COLO829 (cell line): ENCODE measurements around the gene SH3PXD2A.
"Not testable (repeated sequence)": the region's sequence is repeated elsewhere in the genome, so short reads cannot be mapped to it uniquely, and the experiment has no call there.

Experiments
- DNase-seq: peaks from one replicate; pipeline ENCODE4 v3.0.0; 2012; ENCODE audit warnings: low spot score

Gene SH3PXD2A

DNA sequence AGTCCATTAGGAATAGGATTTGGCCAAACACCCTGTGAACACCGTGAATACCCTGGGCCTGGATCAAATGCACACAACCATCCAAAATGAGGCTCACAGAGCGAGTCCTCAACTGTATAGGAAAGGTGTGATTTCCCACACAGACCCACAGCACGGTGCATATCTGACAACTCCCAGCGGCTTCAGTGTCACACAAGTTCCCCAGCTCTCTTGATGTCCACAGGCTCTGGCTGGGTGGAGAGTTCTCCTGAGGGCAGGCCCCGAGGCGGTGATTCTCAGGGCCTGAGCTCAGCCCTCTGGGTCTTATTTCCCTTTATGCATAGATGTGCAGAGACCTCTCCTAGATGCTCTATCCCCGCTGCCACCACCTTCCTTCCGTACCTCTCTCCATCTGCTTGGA is 64.1 kb downstream of the SH3PXD2A start:
- DNase-seq = no peak

DNA sequence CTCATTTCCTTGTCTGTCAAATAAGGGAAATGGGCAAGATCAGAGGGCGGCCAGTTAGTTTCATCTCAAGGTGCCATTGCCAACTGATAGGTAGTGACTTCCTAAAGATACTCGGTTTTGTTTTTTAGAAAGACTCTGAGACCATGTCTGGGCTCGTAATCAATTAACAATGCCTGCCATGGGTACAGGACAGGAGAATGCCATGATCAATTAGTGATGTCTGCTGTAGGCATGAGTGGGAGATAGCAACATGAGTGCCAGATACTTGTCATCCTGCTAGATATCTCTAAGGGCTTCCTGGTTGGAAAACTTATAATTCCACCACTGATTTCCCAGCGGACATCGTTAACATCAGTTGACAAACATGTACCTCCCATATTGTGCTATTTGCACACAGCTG is 64.8 kb downstream of the SH3PXD2A start:
- DNase-seq = no peak

DNA sequence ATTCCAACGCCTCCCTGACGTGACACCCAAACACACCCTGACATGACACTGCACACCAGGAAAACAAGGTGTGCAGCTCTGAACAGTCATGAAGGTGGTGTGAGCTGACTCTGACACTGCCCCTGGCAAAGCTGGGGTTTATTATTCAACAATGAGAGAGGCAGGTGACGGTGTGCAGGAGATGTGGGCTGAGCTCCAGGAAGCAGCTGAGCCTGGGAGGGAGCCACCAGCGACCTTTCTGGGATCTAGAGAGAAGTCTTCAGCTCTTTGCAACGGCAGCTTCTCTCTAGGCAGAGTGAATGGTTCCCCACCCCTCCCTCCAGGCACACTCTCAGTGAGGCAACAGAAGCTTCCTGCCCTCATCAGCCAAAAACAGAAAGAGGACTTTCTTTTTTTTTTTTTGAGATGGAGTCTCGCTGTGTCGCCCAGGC is 65.6 kb downstream of the SH3PXD2A start:
- DNase-seq = no peak

DNA sequence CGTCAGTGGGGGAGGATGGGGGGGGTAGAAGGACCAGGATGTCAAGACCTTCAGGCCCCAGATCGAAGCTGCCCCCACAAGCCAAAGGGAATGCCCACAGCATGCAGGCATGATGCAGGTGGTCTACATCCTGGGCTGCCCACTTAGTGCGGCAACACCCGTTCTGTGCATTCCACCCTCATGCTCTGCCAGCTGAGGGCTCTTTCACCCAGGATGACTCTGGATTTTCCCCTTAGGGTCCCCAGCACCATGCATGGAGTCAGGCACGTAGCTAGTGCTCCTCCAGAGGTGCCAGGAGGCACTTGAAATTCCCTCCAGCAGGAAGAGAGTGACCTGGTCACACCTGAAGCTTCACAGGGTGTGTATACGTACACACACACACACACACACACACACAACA is 66.2 kb downstream of the SH3PXD2A start:
- DNase-seq = no peak

DNA sequence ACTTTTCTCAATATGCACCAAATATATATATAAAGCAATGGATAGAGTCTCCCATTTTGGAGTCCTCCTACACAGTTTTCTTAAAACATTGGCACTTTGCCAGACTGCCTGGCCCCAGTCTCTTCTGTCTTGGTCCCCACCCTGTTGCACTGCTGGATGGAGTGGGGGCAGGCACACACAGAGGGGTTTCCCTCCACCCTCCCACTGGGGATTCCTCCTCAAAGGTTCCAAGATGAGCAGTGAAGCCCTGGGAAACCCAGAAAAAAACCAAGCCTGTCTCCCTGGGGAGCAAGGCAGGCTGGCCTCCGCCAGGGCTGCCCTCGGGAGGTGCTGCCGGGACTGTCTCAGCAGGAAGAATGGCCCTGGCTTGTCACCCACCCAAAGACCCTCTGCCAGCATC is 68.0 kb downstream of the SH3PXD2A start:
- DNase-seq = no peak

DNA sequence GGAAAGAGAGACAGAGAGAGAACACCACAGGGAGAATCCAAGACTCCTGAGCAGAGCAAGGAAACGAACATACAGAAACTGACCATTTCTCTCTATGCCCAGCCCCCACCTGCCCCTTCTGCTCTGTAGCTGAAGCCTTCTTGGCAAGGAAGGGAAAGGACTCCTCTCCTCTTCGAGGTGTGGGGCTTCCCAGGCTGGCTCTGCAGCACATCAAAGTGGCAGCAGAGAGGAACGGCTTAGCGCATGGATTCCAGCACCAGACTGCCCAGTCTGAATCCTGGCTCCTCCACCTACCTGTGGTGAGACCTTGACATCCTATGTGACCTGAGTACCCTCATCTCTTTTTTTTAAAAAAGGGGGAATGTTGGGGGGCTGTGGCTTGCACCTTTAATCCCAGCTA is 69.4 kb downstream of the SH3PXD2A start:
- no peak for DNase-seq

DNA sequence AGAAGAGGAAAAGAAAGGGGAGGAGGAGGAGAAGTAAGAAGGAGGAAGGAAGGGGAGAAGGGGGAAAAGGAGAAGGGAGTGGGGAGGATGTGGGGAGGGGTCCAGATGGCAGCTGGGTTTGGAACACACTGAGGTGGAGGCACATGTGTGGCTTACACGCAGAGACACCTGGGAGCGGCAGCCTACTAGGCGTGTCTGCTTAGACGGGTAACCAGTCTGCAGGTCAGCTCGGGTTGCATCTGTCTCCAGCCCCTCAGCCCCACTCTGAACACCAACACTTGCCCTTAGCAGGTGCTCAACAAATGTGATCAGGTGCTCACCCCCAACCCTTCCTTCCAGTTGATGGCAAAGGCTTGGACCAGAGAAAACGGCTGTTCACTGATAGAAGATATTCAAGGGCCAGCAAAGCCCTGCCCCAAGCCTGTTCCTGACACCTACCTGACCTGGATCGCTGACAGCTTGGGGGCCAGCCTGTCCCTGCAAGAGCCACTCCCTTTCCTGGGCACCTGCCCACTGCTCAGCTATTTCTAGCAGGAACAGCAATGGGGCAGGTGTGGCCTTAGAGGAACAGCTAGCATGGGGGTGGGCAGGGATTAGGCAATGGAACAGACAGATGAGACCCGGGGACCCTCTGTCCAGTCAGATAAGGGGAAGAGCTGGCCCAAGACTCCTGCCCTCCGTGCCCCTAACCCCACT is 70.5 kb downstream of the SH3PXD2A start:
- no peak for DNase-seq

DNA sequence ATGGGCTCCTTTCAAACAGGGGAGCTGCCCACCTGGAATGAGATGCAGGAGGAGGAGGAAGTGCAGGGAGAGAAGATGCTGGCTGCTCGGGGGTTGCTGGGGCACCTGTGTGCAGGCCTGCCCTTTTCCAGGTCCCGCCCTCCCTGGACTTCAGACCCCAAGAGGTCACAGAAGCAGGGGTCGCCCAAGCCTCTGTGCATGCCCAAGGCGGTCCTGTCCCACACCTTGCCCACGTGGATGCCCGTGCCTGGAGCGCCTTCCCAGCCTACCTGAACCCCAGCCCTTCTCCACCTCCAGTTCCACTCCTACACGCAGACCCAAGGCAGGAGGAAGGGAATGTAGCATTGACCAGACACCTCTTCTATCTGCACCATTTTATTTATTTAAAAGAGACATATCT is 71.3 kb downstream of the SH3PXD2A start:
- DNase-seq = no peak

DNA sequence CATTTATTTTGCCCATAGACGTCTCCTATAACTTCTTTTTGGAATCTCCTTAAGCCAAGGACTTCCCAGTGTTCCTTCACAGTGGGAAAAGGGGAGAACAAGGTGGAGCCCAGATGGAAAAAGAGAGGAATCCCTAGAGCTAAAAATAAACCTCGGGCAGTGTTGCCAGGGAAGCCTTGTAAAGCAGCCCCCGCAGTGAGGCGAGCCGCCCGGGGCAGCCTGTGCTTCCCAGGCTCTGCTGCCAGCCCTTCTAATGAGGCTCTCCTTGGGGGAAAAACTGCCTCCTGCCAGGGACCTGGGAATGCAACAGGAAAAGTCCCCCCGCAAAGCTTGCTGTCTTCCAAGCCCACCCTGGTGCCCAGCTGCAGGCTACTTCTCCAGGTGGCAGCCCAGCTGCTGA is 71.7 kb downstream of the SH3PXD2A start:
- no peak for DNase-seq

DNA sequence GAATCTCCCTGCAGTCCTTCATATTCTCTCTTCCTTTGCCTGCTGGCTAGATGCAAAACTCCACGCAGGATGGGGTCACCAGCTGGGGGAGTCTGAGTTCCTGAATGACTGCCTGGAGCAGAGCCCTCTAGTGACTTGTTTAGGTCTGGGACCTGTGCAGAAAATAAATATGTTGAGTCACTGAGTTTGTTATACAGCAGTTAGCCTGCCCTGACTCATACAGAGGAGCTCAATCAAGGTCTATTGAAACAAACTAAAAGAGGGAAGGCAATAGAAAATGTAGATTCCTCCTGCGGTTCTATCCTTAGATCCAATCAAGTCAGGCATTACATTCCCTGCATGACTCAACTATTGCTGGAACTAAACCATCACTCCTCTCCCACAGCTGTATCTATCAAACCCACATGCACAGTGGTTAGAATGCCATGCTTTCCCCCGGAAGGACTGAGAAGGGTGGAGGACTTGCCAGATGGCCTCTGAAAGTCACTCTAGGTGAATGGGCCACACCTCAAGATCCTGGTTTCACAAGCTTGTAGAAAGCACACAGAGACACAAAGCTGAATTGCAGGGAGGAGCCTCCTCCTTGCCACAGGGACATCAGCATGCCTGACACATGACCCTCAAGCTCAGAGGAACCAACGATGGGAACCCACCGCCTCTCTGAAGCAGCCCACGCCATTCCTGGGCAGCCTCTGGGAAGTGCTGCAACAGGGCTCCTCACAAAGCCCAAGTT is 73.9 kb downstream of the SH3PXD2A start:
- no peak for DNase-seq

DNA sequence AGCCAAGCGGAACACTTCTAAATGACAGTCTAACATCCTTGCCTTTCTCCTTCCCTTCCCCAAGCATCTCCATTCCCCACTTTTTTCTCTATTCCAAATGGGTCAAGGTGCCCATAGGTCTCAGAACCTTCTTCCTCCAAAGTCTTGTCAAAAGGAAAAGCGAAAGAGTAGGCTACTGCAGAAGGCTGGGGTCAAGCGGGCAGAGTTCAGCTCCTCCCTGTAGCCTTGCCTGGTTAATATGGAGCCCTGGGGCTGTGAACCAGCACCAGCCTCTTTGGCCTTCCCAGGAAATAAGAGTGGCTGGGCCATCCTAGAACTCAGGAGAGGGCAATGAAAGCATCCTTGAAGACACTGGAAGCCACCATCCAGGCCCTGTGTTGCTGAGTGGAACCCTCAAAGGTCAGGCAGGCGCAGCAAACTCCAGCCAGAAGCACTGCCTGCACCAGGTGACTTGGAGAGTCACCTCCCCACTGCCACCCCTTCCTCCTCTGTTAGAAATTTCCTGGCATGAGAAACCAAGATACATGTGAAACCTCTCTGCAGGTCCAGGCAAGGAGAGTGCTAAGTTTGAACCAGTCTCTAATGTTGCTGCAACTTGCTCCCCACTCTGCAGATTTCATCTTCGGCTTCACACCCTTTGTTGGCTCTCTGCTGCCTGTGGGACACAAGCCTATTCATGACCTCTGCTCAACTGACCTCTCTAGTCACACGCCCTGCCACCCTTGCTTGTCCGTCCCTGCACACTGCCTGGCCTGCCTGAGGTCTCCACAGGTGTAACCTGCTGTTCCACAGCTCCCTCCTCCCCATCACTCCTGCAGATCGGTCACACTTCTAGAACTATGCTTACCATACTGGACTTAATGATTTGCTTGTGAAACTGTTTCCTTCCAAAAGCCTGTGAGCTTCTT is 74.9 kb downstream of the SH3PXD2A start:
- no peak for DNase-seq

DNA sequence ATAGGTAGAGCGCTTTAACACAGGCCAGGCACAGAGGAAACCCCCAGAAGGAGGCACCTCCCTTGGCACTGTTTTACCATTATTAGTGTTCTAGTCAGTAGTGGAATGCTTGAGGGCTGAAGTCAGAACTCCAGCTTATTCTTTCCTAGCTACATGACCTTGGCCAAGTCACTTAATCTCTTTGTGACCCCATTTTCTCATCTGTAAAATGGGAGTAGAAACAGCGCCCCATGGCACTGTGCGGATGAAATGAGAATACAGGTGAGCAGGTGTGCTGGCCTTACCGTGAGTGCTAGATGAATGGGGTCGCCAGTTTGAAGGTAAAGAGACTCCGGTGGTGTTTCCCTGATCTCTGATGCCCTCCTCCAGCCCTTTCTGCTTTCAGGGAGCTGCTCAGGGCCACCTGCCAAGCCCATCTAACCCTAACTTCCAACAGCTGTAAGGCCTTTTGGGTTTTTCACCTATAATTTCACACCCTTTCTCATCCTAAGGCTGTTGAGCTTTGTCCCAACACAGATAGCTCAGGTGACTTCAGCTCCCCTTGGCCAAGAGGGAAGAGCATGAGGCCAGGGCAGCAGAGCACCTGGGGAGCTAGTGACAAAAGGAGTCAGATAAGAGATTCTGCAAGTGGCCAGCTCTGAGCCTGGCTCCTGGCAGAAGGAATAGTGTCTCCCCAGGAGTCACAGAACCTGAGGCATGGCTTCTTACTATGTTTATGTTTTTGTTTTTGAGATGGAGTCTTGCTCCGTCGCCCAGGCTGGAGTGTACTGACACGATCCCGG is 76.8 kb downstream of the SH3PXD2A start:
- no peak for DNase-seq

DNA sequence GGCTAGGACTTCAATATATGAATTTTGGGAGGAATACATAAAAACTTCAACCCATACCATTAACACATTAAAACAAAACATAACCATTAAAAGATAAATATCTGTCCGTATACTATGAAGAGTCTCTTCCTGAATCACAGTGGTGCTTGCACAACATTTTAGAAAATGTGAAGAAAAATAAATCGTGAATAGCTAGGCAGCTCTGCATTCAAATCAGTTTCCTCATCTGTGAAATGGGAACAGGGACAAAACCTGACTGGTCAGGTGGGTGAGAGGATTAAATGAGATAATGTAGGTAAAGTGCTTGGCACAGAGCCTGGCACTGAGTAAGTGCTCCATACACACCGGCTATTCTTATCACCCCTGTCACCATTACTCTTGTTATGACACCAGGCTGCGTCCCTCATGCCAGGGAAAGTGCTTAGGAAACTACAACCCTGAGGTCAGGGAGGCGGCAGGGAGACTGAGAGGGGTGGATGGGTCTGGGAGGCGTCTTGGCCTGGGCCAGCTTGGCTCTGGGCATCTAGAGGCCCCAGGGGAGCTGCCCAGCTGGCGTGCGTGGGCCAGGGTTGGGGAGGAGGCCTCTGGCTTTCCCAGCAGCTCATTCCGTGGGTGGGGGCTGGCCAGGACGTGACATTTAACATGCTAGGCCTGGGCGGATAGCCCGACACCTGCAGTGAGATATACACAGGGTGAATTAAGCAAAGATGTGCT is 78.3 kb downstream of the SH3PXD2A start:
- DNase-seq = no peak

DNA sequence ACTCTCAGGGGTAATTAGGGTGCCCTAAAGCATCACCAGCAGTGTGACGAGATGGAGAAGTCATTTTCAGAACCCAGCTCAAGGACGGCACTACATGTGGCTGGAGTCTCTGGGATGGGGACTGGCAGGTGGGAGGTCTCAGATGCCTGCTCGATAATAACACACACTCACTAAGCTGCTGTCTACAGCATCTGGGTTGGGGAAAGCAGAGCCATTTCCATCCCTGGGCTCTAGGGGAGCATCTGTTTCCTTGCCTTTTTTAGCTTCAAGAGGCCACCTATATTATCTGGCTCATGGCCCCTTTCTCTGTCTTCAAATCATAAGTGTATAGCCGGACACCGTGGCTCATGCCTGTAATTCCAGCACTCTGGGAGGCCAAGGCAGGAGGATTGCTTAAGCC is 79.6 kb downstream of the SH3PXD2A start:
- DNase-seq = no peak

DNA sequence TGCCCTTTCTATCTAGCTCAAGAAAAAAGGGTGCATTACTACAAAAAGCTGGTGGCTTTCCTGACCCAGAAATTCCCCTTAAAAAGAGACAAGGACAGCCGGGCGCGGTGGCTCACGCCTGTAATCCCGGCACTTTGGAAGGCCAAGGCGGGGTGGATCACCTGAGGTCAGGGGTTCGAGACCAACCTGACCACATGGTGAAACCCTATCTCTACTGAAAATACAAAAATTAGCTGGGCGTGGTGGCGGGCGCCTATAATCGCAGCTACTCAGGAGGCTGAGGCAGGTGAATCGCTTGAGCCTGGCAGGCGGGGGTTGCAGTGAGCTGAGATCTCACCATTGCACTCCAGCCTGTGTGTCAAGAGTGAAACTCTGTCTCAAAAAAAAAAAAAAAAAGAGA is 82.5 kb downstream of the SH3PXD2A start:
- DNase-seq = not testable (repeated sequence)

DNA sequence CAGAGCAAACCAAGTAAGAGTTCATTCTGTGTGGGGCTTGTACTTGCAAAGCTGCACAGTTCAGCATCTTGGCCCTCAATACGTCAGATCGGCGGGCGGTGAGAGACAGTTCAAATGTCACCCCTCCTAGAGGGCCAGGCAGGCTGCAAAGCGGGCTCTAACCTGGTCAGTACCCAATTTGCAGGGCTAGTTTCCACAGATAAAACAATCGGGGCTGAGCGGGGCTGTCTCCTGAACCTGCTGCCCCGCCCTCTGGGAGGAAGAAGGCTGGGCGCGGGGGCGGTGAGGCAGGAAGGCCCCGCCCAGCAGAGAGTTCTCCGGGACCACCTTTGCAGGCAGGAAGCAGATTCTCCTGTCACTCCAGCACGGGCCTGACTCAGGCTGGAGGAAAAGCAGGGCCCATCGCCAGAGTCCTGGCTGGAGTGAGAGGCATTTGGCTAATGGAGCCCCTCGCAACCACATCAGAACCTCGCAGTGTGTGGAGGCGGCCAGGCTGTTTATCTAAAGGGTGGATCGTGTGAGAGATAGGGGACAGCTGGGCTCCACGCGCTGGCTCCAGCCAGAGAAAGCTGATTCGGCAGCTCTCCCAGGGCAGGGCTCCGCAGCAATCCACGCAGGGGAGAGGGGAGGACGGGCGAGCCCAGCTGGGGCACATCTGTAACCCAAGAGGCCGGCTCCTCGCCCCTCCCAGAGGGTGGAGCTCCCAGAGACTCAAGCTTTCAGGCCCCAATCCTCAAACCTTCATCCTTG is 83.1 kb downstream of the SH3PXD2A start:
- DNase-seq = peak; percentile 33

DNA sequence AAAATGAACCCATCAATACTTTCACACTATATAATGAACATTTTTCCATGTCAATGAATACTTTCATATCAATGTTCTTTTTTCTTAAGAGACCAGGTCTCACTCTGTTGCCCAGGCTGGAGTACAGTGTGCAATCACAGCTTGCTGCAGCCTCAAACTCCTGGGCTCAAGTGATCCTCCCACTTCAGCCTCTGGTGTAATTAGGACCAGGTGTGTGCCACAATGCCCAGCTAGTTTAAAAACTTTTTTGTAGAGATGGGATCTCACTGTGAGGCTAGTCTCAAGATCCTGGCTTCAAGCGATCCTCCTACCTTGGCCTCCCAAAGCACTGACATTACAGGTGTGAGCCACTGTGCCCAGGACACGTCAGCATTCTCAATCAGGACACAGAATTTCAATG is 85.2 kb downstream of the SH3PXD2A start:
- no peak for DNase-seq

DNA sequence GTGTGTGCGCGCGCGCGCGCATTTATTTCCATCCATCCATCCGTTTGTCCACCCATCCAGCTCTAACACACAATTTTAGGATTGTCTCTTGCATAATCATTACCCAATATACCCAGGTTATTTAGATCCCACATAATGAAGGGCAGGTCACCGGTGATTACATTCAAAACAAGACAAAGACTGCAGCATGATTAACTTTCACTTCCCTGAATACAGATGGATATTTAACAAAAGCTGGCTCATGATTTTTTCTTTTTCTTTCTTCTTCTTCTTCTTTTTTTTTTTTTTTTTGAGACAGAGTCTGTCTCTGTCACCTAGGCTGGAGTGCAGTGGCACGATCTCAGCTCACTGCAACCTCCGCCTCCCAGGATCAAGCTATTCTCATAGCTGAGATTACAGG is 86.2 kb downstream of the SH3PXD2A start:
- DNase-seq = no peak

DNA sequence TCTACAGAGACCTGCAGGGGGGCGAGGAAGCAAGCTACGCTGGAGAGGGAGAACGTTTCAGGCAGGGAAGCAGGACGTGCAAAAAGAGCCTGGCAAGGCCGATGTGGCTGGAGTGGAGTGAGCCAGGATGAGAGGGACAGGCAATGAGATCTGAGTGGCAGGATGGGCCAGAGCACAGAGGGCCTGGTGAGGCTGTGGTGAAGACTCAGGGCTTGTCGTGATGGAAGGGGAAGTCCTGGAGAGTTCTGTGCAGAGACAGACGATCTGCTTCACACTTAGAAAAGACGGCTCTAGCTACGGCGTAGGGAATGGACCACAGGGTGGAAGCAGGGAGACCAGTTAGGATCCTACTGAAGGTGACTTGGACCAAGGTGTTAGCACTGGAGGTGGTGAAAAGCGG is 87.0 kb downstream of the SH3PXD2A start:
- DNase-seq = no peak

DNA sequence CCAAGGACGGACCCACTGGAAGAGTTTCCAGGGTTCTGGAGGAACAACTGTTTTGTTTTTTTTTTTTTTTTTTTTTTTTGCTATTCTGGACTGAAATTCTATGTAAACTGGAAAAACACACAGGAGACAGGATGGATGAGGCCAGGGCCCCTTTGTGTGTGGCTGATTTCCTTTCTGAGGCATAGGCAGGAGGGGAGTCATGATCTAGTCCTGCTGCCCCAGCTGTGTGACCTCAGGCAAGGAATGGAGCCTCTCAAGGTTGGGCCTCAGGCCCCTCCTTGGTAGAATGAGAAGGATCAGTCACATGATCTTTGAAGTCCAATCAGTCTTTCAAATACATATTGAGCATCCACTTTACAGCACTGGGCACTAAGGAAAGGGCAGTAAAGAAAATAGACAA is 87.6 kb downstream of the SH3PXD2A start:
- no peak for DNase-seq
